ENCODE measurements around the gene IFFO2.

GRCh38 chr1:18915341-18915740 is 41.1 kb downstream of the IFFO2 start:
- TF ChIP-seq ZFX (IDR thresholded peaks at IDR 0.05) (no peak), CTCF (IDR thresholded peaks at IDR 0.05 in 2 of 3, conservative IDR thresholded peaks at IDR 0.05 in 1 of 3; ENCODE audit: borderline replicate concordance in 1 of 3, insufficient read depth in 1 of 3, low read depth in 2 of 3, low read length in 2 of 3) (no peak), POLR2A (IDR thresholded peaks at IDR 0.05; ENCODE audit: borderline replicate concordance, extremely low read depth, insufficient read depth, insufficient read length) (no peak), CEBPB (IDR thresholded peaks at IDR 0.05; ENCODE audit: low read depth) (no peak), POLR2AphosphoS5 (IDR thresholded peaks at IDR 0.05; ENCODE audit: low read depth, low read length) (no peak), EZH2phosphoT487 (IDR thresholded peaks at IDR 0.05; ENCODE audit: borderline replicate concordance) (no peak), REST (IDR thresholded peaks at IDR 0.05; ENCODE audit: low read depth) (no peak), ZNF274 (IDR thresholded peaks at IDR 0.05; ENCODE audit: low read depth, low read length) (no peak)
